Measurements from ENCODE around the gene STAC3. TPM values are rescaled to one million over a fixed set of nuclear protein-coding genes. Genes with fewer than 3 reads are reported as not detected.
A peak's percentile ranks its signal among the peaks of the same experiment; 100 is the strongest.

The STAC3 gene
- total and polyA plus RNA-seq, 2 of the 8 experiments (the other 6 are each of a cell fraction or from before 2014, with no cell fraction given), result 0.70 to 1.3 TPM

DNA sequence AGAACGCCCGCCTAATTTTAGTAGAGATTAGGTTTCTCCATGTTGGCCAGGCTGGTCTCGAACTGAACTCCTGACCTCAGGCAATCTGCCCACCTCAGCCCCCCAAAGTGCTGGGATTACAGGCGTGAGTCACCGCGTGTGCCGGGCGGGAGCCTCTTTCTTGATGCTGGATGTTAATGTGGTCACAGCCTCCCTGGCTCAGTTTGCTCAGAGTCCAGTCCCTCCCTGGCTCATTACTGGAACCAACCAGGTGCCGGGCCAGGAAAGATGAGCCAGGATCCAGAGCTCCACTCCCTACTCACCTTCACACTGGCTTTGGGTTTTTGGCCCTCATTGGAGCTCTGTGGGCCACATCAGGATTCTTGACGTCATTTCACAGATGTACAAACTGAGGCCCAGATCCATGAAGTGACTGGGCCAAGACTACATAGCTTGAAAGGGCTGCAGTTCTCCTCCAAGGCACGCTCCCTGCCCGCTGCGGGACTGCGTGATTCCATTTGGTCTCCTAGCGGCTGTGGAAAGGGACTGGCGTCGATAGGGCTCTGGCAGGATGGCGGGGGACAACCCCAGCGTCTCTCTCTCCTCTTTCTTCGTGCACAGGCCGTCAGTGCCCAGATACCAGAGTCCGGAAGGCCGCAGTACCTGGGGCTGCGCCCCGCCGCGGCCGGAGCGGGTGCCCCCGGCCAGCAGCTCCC, 26.6 kb downstream of the STAC3 start (continued):
- TF ChIP-seq ZNF274 (IDR thresholded peaks at IDR 0.05; ENCODE audit: borderline replicate concordance, extremely low read depth, low read length) (no peak), YY1 (IDR thresholded peaks at IDR 0.05; ENCODE audit: low read depth, low read length) (no peak), SP4 (IDR thresholded peaks at IDR 0.05; ENCODE audit: low read length) (0 out of 2 replicates have a peak, but pooled peaks have one; percentile 31), SUZ12 (IDR thresholded peaks at IDR 0.05; ENCODE audit: low read length) (peak; percentile 22; the same call in 1 of the 2 replicates), RFX5 (IDR thresholded peaks at IDR 0.05; ENCODE audit: borderline replicate concordance, low read depth, low read length) (no peak), FOSL1 (IDR thresholded peaks at IDR 0.05; ENCODE audit: insufficient read depth, low read depth, low read length) (no peak), TAF7 (optimal IDR thresholded peaks at IDR 0.05; ENCODE audit: borderline replicate concordance, low read depth, low read length) (no peak)
- TF ChIP-seq, protein P1, sequence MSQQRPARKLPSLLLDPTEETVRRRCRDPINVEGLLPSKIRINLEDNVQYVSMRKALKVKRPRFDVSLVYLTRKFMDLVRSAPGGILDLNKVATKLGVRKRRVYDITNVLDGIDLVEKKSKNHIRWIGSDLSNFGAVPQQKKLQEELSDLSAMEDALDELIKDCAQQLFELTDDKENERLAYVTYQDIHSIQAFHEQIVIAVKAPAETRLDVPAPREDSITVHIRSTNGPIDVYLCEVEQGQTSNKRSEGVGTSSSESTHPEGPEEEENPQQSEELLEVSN (IDR thresholded peaks at IDR 0.05), result no peak
